Measurements from ENCODE around the gene DKC1. TPM values are rescaled to one million over a fixed set of nuclear protein-coding genes. Genes with fewer than 3 reads are reported as not detected.

DKC1 gene
- total and polyA plus RNA-seq, 2 of the 4 experiments (the other 2 are of a cell fraction), result 49.9 to 63.8 TPM

DNA sequence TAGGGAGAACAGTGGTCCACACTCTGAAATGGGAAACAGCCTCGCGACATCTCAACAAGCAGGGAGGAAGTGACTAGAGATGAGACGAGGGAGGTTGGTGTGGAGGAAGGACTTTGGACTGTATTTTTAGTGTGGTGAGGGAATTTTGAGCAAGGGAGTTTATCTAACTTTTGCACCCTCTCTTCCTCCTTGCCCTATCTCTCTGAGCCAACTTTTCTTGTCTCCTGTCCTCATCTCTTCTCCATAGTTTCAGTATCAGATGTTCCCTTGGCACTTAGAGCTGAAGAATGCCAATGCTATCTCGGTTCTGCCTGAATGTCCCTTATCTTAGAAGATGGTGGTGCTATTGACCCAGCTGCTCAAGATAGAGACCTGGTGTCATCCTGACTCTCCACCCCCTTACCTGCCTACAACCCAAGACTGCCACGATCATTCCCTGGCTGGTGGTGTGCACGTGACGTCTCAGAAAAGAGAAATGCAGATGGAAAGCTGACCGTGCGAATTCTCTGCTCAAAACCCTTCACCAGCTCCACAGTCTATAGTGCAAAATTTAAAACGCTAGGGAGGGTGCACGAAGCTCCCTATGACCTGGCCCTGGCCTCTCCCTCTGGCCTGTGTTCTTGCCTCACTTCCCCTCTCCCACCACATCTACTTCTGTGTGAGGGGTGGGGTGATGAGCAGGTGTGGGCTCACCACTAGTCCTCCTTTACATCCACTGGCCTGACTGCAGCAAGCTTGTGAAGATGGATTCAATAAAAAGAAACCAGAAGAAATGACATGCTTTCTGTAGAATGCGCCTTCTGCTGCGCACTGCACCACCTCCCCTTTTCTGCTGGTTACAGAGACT lies 21.7 kb downstream of the DKC1 start:
- 90 to 100% methylated on average over 1 to 2 of the region's 13 CpGs for WGBS, 2 experiments (ENCODE audit: extremely low coverage in 2 of 2, insufficient read length in 1 of 2)
- no peak overlapping the region for H4K8ac ChIP-seq (ENCODE audit: low read depth in 2 of 2, low read length in 2 of 2)
- no peak overlapping the region for H3K23ac ChIP-seq (ENCODE audit: low read depth, low read length)
- H2BK15ac ChIP-seq (ENCODE audit: low read depth, low read length), result no peak overlapping the region
- H3K14ac ChIP-seq (replicated peaks; ENCODE audit: low read depth, low read length), result no peak overlapping the region
- H4K20me1 ChIP-seq (ENCODE audit: insufficient read depth, low read length), result no peaks in the 10 kb centered on the region
- ChIA-PET CTCF (no interaction called here), POLR2A (ENCODE audit: unreplicated experiment) (no interaction called here)
- H2AK5ac ChIP-seq (ENCODE audit: low read depth, low read length), result no peak overlapping the region
- DNase-seq (no peak), ATAC-seq (ENCODE audit: low read depth) (no peak)
- H3K18ac ChIP-seq (ENCODE audit: low read depth, low read length), result no peak overlapping the region
- H2AK9ac ChIP-seq (replicated peaks; ENCODE audit: low read depth, low read length, poor library complexity), result no peak overlapping the region
- 0 out of 2 replicates have a peak, but pooled peaks cover 5% of the 10 kb centered on the region for H3K36me3 ChIP-seq (ENCODE audit: control insufficient read depth, insufficient read depth, low read length)
- no peak overlapping the region for H3K4me2 ChIP-seq (ENCODE audit: low read depth, low read length)
- H3K4me1 ChIP-seq (ENCODE audit: control insufficient read depth, insufficient read depth, low read length), result peaks cover 2% of the 10 kb centered on the region; the same call in 1 of the 2 replicates
- no peak overlapping the region for H2AFZ ChIP-seq (replicated peaks; ENCODE audit: low read length, poor library complexity)
- intact Hi-C loops (cut with micrococcal nuclease), result no loop called here
- H4K91ac ChIP-seq (ENCODE audit: insufficient read depth, low read depth, low read length), result no peak overlapping the region
- no peak overlapping the region for H2BK20ac ChIP-seq (ENCODE audit: low read depth, low read length)
- H3K4ac ChIP-seq (ENCODE audit: low read depth, low read length), result no peak overlapping the region
- H2BK120ac ChIP-seq (ENCODE audit: low read depth, low read length), result no peak overlapping the region
- H3K4me3 ChIP-seq (ENCODE audit: insufficient read depth, low read depth, low read length), result no peak overlapping the region
- H3K9me3 ChIP-seq (ENCODE audit: control insufficient read depth, insufficient read depth, low read length), result no peaks in the 10 kb centered on the region
- H2BK5ac ChIP-seq (ENCODE audit: low read depth, low read length, poor library complexity, severe bottlenecking), result no peak overlapping the region
- no peak overlapping the region for H4K5ac ChIP-seq (ENCODE audit: low read depth, low read length)
- in situ Hi-C loops (cut with MboI; ENCODE audit: low sequenced_read_pairs), result no loop called here
- dilution Hi-C loops (cut with HindIII; ENCODE audit: low sequenced_read_pairs, unreplicated experiment), result no loop called here
- H3K27ac ChIP-seq (ENCODE audit: insufficient read depth, low read length), result no peak overlapping the region
- BruUV-seq (replicated peaks), result no TSS peak
- no peak overlapping the region for H3K56ac ChIP-seq (ENCODE audit: extremely low read depth, insufficient read depth, low read length)
- H3K79me1 ChIP-seq (ENCODE audit: low read depth in 1 of 2, low read length in 2 of 2), result peaks cover 0 to 3% of the 10 kb centered on the region in 2 experiments; a peak in 2 of 4 replicates
- no peak overlapping the region for H3K9ac ChIP-seq (ENCODE audit: low read depth, low read length)
- H3K9me1 ChIP-seq (ENCODE audit: insufficient read depth, low read length), result peaks cover 6% of the 10 kb centered on the region; the same call in 1 of the 2 replicates
- no peaks in the 10 kb centered on the region for H3K27me3 ChIP-seq (ENCODE audit: control insufficient read depth, insufficient read depth, low read length)
- no peak for TF ChIP-seq CEBPB (IDR thresholded peaks at IDR 0.05; ENCODE audit: low read depth, low read length)
- TF ChIP-seq NFE2L2 (IDR thresholded peaks at IDR 0.05; ENCODE audit: low read depth, low read length), result no peak
- TF ChIP-seq, protein P1, sequence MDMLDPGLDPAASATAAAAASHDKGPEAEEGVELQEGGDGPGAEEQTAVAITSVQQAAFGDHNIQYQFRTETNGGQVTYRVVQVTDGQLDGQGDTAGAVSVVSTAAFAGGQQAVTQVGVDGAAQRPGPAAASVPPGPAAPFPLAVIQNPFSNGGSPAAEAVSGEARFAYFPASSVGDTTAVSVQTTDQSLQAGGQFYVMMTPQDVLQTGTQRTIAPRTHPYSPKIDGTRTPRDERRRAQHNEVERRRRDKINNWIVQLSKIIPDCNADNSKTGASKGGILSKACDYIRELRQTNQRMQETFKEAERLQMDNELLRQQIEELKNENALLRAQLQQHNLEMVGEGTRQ (IDR thresholded peaks at IDR 0.05; ENCODE audit: low read depth, low read length), result no peak
- no peak for TF ChIP-seq RAD21 (IDR thresholded peaks at IDR 0.05; ENCODE audit: low read length)
- TF ChIP-seq SMC3 (IDR thresholded peaks at IDR 0.05; ENCODE audit: low read depth, low read length), result no peak
- TF ChIP-seq CHD1 (IDR thresholded peaks at IDR 0.05; ENCODE audit: low read depth, low read length), result no peak
- no peak for TF ChIP-seq MAFK (IDR thresholded peaks at IDR 0.05; ENCODE audit: low read depth, low read length)
- TF ChIP-seq RCOR1 (IDR thresholded peaks at IDR 0.05; ENCODE audit: insufficient replicate concordance, low read length), result no peak
- no peak for TF ChIP-seq FOS (IDR thresholded peaks at IDR 0.05; ENCODE audit: low read depth, low read length)
- TF ChIP-seq BHLHE40 (IDR thresholded peaks at IDR 0.05; ENCODE audit: low read depth, low read length), result no peak
- TF ChIP-seq MXI1 (IDR thresholded peaks at IDR 0.05; ENCODE audit: borderline replicate concordance, low read depth, low read length), result no peak
- TF ChIP-seq MAZ (IDR thresholded peaks at IDR 0.05; ENCODE audit: borderline replicate concordance, low read depth, low read length), result no peak
- no peak for TF ChIP-seq POLR2A (IDR thresholded peaks at IDR 0.05; ENCODE audit: low read depth, low read length)
- TF ChIP-seq, protein P2, sequence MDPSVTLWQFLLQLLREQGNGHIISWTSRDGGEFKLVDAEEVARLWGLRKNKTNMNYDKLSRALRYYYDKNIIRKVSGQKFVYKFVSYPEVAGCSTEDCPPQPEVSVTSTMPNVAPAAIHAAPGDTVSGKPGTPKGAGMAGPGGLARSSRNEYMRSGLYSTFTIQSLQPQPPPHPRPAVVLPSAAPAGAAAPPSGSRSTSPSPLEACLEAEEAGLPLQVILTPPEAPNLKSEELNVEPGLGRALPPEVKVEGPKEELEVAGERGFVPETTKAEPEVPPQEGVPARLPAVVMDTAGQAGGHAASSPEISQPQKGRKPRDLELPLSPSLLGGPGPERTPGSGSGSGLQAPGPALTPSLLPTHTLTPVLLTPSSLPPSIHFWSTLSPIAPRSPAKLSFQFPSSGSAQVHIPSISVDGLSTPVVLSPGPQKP (IDR thresholded peaks at IDR 0.05; ENCODE audit: borderline replicate concordance, low read depth, low read length), result no peak
- TF ChIP-seq, protein P3, sequence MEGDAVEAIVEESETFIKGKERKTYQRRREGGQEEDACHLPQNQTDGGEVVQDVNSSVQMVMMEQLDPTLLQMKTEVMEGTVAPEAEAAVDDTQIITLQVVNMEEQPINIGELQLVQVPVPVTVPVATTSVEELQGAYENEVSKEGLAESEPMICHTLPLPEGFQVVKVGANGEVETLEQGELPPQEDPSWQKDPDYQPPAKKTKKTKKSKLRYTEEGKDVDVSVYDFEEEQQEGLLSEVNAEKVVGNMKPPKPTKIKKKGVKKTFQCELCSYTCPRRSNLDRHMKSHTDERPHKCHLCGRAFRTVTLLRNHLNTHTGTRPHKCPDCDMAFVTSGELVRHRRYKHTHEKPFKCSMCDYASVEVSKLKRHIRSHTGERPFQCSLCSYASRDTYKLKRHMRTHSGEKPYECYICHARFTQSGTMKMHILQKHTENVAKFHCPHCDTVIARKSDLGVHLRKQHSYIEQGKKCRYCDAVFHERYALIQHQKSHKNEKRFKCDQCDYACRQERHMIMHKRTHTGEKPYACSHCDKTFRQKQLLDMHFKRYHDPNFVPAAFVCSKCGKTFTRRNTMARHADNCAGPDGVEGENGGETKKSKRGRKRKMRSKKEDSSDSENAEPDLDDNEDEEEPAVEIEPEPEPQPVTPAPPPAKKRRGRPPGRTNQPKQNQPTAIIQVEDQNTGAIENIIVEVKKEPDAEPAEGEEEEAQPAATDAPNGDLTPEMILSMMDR (conservative IDR thresholded peaks at IDR 0.05; ENCODE audit: low read depth, low read length), result no peak
